ENCODE data around the gene ITFG1.

DNA sequence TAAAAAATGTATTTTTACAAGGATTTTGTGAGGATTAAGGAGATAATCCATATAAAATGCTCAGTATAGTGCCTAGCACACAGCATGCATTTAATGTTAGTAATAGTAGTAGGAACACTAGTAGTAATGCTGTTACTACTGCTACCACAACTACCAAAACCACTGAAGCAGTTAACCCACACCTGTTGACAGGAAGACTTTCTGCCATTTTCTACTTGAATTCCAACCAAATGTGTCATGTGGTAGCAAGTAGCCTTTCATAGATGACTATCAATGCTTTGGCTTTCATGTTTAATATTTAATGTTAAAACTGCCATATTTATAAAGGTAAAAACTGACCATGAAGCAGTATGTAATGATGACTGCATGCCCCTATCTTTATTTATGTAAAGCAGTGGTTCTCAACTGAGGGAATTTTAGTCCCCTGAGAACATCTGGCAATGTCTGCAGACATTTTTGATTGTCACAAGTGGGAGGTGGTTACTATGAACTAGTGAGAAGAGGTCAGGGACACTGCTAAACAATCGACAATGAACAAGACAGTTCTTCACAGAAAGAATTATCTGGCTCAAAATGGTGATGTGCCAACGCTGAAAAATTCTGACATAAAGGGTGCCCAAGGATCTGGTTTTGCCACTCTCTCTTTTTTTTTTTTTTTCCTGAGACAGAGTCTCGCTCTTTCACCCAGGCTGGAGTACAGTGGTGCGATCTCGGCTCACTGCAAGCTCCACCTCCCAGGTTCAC, 89.4 kb downstream of the ITFG1 start:
- TF ChIP-seq, protein P1, sequence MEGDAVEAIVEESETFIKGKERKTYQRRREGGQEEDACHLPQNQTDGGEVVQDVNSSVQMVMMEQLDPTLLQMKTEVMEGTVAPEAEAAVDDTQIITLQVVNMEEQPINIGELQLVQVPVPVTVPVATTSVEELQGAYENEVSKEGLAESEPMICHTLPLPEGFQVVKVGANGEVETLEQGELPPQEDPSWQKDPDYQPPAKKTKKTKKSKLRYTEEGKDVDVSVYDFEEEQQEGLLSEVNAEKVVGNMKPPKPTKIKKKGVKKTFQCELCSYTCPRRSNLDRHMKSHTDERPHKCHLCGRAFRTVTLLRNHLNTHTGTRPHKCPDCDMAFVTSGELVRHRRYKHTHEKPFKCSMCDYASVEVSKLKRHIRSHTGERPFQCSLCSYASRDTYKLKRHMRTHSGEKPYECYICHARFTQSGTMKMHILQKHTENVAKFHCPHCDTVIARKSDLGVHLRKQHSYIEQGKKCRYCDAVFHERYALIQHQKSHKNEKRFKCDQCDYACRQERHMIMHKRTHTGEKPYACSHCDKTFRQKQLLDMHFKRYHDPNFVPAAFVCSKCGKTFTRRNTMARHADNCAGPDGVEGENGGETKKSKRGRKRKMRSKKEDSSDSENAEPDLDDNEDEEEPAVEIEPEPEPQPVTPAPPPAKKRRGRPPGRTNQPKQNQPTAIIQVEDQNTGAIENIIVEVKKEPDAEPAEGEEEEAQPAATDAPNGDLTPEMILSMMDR (IDR thresholded peaks at IDR 0.05) = no peak
- no peak for TF ChIP-seq POLR2A (IDR thresholded peaks at IDR 0.05)
